ENCODE data around the gene OR10R2.

The OR10R2 gene

DNA sequence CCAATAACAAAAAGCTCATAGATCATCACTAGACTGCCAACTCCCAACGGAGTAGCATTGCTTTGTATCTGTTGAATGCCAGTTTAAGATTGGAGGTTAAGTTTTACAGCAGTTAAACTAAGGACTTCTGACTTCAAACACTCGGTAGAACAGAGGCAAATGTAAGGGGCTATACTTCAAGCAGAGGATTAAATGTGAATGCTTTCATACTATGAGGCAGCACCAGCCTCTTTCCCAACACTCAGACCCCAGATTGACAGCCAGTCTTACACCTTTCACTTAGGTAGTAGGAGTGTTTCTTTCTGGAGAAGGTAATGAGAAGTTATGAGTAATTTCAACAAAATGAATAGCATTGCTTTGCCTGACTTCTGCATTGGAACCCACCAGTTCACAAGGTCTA, 22.8 kb downstream of the OR10R2 start:
- H3K4me1 ChIP-seq (ENCODE audit: control insufficient read depth, low read length), result no peaks in the 10 kb centered on the region
- no peak overlapping the region for H3K4me2 ChIP-seq (ENCODE audit: low read length)
- H3K4me3 ChIP-seq (ENCODE audit: low read length), result no peak overlapping the region
- peaks cover 21% of the 10 kb centered on the region for H3K27me3 ChIP-seq (ENCODE audit: control insufficient read depth, low read length)
- H3K9me3 ChIP-seq (ENCODE audit: control insufficient read depth, insufficient read depth, low read length), result no peaks in the 10 kb centered on the region
- no peaks in the 10 kb centered on the region for H3K36me3 ChIP-seq (ENCODE audit: control insufficient read depth, low read length)
- H3K79me2 ChIP-seq (ENCODE audit: control insufficient read depth, low read length), result no peaks in the 10 kb centered on the region
- no peaks in the 10 kb centered on the region; the same call in 1 of the 2 replicates for H4K20me1 ChIP-seq (ENCODE audit: control insufficient read depth, insufficient read depth, low read depth, low read length)
- no peaks in the 10 kb centered on the region for H3K9me2 ChIP-seq (replicated peaks; ENCODE audit: control insufficient read depth, low read length)
- H3K27ac ChIP-seq (ENCODE audit: low read depth, low read length), result no peak overlapping the region
- TF ChIP-seq EZH2phosphoT487 (IDR thresholded peaks at IDR 0.05; ENCODE audit: borderline replicate concordance, low read length), result no peak
- TF ChIP-seq, protein P1, sequence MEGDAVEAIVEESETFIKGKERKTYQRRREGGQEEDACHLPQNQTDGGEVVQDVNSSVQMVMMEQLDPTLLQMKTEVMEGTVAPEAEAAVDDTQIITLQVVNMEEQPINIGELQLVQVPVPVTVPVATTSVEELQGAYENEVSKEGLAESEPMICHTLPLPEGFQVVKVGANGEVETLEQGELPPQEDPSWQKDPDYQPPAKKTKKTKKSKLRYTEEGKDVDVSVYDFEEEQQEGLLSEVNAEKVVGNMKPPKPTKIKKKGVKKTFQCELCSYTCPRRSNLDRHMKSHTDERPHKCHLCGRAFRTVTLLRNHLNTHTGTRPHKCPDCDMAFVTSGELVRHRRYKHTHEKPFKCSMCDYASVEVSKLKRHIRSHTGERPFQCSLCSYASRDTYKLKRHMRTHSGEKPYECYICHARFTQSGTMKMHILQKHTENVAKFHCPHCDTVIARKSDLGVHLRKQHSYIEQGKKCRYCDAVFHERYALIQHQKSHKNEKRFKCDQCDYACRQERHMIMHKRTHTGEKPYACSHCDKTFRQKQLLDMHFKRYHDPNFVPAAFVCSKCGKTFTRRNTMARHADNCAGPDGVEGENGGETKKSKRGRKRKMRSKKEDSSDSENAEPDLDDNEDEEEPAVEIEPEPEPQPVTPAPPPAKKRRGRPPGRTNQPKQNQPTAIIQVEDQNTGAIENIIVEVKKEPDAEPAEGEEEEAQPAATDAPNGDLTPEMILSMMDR (IDR thresholded peaks at IDR 0.05; ENCODE audit: low read depth, low read length, poor library complexity, severe bottlenecking), result no peak
- H3F3A ChIP-seq (ENCODE audit: control insufficient read depth, insufficient read depth), result no peaks in the 10 kb centered on the region

DNA sequence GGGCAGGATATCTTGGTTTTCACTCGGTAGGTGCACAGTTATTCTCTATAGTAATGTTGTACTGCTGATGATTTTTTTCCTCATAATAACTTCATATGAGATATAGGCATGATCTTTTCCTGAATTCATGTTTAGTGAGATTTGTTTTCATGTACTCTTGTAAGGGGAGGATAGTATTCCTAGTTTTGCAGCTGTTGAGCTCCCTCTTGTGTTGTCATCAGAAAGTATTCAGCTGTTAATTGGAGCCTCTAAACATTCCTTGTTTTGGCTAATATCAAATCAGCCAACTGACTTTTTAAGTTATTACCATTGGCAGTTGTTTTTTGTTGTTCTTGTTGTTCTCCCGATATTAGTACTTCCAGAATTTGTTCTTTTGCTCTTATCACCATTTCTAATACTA, 24.4 kb downstream of the OR10R2 start:
- no peaks in the 10 kb centered on the region for H3K36me3 ChIP-seq (ENCODE audit: control insufficient read depth, low read length)
- no peaks in the 10 kb centered on the region for H3K9me3 ChIP-seq (ENCODE audit: control insufficient read depth, insufficient read depth, low read length)
- no peak for TF ChIP-seq EZH2phosphoT487 (IDR thresholded peaks at IDR 0.05; ENCODE audit: borderline replicate concordance, low read length)
- TF ChIP-seq, protein P1 (IDR thresholded peaks at IDR 0.05; ENCODE audit: low read depth, low read length, poor library complexity, severe bottlenecking), result peak; percentile 46
- H4K20me1 ChIP-seq (ENCODE audit: control insufficient read depth, insufficient read depth, low read depth, low read length), result no peaks in the 10 kb centered on the region; the same call in 1 of the 2 replicates
- no peaks in the 10 kb centered on the region for H3F3A ChIP-seq (ENCODE audit: control insufficient read depth, insufficient read depth)
- no peaks in the 10 kb centered on the region for H3K4me1 ChIP-seq (ENCODE audit: control insufficient read depth, low read length)
- H3K79me2 ChIP-seq (ENCODE audit: control insufficient read depth, low read length), result no peaks in the 10 kb centered on the region
- no peak overlapping the region for H3K4me2 ChIP-seq (ENCODE audit: low read length)
- no peak overlapping the region for H3K27ac ChIP-seq (ENCODE audit: low read depth, low read length)
- no peaks in the 10 kb centered on the region for H3K9me2 ChIP-seq (replicated peaks; ENCODE audit: control insufficient read depth, low read length)
- H3K27me3 ChIP-seq (ENCODE audit: control insufficient read depth, low read length), result peaks cover 21% of the 10 kb centered on the region
- H3K4me3 ChIP-seq (ENCODE audit: low read length), result no peak overlapping the region

DNA sequence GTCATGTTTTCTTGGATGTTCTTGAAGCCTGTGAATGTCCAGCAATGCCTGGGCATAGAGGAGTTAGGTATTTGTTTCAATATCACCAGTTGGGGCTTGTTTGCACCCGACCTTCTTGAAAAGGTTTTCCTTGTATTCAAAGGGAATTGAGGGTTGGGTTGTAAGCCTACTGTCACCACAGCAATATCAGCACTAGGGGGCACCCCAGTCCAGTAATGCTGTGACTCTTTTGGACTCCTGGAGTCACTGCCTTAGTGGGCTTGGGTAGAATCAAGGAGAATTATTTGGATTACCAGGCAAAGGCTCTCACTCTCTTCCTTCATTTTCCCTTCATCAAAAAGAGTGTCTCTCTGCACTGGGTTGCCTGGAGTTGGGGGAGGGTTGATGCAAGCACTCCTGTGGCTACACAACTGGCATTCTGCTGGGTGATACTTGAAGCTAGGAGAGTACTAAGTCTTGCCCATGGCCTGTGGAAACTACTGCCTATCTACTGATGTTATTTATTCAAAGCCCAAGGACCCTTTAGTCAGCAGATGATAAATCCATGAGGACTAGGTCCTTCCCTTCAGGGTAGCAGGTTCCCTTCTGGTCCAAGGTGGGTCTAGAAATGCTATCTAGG, 34.5 kb downstream of the OR10R2 start:
- Histone ChIP-seq H3K27me3 (ENCODE audit: control insufficient read depth, low read length) (peaks cover 21% of the 10 kb centered on the region), H3K27ac (ENCODE audit: low read depth, low read length) (no peak overlapping the region), H3K4me3 (ENCODE audit: low read length) (no peak overlapping the region), H3K36me3 (ENCODE audit: control insufficient read depth, low read length) (no peaks in the 10 kb centered on the region), H3K79me2 (ENCODE audit: control insufficient read depth, low read length) (no peaks in the 10 kb centered on the region), H3F3A (ENCODE audit: control insufficient read depth, insufficient read depth) (no peaks in the 10 kb centered on the region), H3K4me2 (ENCODE audit: low read length) (no peak overlapping the region), H4K20me1 (ENCODE audit: control insufficient read depth, insufficient read depth, low read depth, low read length) (no peaks in the 10 kb centered on the region), H3K9me2 (replicated peaks; ENCODE audit: control insufficient read depth, low read length) (no peaks in the 10 kb centered on the region), H3K4me1 (ENCODE audit: control insufficient read depth, low read length) (no peaks in the 10 kb centered on the region), H3K9me3 (ENCODE audit: control insufficient read depth, insufficient read depth, low read length) (no peaks in the 10 kb centered on the region)
- TF ChIP-seq, protein P1 (IDR thresholded peaks at IDR 0.05; ENCODE audit: low read depth, low read length, poor library complexity, severe bottlenecking), result peak; percentile 78
- TF ChIP-seq EZH2phosphoT487 (IDR thresholded peaks at IDR 0.05; ENCODE audit: borderline replicate concordance, low read length), result no peak
